KOPT-K1 (cell line): ENCODE data around the gene CD320.

Experiments
- H3K27ac ChIP-seq: fragments of 200-600 bp; sonication (generic); 2 replicates; pipeline ENCODE4 v1.5.1; 2016; ENCODE audit warnings: antibody characterized with exemption, mild to moderate bottlenecking, low read depth, low read length; ENCODE audit not compliant: poor library complexity, severe bottlenecking
- H3K36me3 ChIP-seq: fragments of 200-600 bp; sonication (generic); 2 replicates; pipeline ENCODE4 v1.5.1; 2017; ENCODE audit warnings: antibody characterized with exemption, mild to moderate bottlenecking, low read length, moderate library complexity; ENCODE audit not compliant: insufficient read depth
- H3K9me3 ChIP-seq: fragments of 200-600 bp; sonication (generic); 2 replicates; pipeline ENCODE4 v1.5.1; 2017; ENCODE audit warnings: antibody characterized with exemption, low read length, mild to moderate bottlenecking; ENCODE audit not compliant: insufficient read depth, poor library complexity, severe bottlenecking

Gene CD320

DNA sequence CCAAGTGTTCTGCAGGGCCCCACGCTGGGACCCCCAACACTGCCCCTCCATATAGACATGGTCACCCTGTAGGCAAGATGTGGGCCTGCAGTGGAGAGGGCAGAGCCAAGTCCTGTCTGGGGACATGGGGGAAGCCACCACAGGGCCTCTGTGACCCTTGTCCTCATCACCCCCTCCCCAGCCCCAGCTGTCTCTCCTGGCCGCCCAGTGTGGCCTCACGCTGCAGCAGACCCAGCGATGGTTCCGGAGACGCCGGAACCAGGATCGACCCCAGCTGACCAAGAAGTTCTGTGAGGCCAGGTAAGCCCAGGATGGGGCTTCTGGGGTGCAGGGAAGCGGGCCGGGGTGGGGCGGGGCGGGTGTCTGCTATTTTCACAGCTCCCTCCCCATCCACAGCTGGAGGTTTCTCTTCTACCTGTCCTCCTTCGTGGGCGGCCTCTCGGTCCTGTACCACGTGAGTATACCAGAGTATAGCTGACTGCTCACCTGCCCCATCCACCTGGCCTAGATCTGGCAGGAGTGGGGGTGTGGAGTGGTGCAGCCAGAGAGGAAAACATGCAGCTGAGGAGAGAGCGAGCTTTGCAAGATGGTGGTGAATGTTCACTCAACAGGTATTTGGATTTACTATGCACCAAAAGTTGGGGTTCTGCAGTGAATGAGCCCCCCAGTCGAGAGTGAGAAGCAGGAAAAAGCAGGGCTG is 52.6 kb downstream of the CD320 start:
- Histone ChIP-seq H3K36me3 (no peaks in the 10 kb centered on the region), H3K9me3 (no peaks in the 10 kb centered on the region), H3K27ac (no peak overlapping the region)

DNA sequence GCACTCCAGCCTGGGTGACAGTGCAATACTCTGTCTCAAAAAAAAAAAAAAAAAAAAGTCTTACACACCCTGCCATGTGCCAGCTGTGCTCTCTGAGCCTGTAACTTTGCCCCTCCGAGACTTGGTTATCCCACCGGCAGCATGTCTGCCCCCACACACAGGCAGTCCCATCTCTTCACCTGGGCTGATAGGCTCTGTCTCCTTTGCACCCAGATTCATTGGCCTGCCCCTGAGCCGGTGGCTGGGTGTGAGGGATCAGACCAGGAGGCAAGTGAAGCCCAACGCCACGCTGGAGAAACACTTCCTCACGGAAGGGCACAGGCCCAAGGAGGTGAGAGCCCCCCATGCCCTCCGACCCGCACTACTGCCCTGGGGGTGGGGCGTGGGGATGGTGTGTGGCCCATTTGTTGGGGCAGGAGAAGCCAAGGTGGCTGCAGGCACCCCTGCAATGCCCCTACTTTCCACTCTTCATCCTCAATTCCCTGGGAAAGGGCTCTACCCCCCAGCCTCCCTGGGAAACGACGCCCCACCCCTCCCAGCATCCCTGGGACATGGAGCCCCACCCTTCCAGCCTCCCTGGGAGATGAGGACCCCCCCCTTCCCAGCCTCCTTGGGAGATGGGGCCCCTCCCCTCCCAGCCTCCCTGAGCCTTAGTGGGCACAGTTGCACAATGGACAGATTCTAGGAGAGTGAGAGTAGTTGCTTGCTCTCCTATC is 53.7 kb downstream of the CD320 start:
- H3K27ac ChIP-seq: no peak overlapping the region
- H3K9me3 ChIP-seq: no peaks in the 10 kb centered on the region
- H3K36me3 ChIP-seq: no peaks in the 10 kb centered on the region

DNA sequence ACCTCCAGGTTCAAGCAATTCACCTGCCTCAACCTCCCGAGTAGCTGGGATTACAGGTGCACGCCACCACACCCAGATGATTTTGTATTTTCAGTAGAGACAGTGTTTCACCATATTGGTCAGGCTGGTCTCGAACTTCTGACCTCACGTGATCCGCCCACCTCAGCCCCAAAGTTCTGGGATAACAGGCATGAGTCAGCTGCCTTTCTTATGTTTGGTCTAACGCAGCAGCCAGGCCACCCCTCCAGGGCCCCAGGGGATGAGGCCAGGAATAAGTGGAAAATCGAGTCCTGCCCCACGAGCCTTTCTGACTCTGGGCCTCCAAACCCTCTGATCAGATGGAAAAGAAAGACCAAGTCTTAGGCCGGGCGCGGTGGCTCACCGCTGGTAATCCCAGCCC is 54.5 kb downstream of the CD320 start:
- Histone ChIP-seq H3K9me3 (no peaks in the 10 kb centered on the region), H3K36me3 (no peaks in the 10 kb centered on the region), H3K27ac (no peak overlapping the region)

DNA sequence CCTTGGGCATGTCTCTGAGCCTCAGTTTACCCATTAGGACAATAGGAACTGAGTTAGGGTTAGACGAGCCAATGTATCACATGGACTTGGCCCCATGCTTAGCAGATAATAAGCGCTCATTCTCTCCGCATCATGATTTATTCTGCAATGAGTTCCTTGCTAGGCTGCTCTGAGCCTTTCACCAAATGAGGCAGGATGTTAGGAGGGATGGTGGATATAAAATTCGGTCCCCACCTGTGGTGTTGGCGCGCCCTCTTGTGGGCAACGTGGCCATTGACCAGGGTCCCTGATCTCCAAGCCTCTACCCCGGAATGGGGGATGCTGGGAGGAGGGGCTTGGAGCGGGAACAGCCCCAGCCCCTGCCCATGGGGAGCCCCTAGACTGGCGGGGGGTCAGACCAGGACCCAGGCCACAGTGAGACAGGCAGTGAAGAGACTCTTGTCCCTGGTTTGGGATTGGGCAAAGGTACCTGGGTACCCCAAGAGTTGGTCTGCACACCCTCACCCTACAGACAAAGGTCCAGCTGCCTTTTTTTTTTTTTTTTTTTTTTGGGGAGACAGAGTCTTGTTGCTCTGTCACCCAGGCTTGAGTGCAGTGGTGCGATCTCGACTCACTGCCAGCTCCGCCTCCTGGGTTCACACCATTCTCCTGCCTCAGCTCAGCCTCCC is 55.1 kb downstream of the CD320 start:
- Histone ChIP-seq H3K27ac (no peak overlapping the region), H3K9me3 (no peaks in the 10 kb centered on the region), H3K36me3 (no peaks in the 10 kb centered on the region)
